HG03439 (cell line): Measurements from ENCODE around the gene ZDHHC17.
"Not testable (repeated sequence)": the region's sequence is repeated elsewhere in the genome, so short reads cannot be mapped to it uniquely, and the experiment has no call there.

Experiments
- ATAC-seq: cut with Tn5 transposase; IDR thresholded peaks from one replicate; pipeline ENCODE4 v1.9.1; 2021; ENCODE audit warnings: mild to moderate bottlenecking, moderate library complexity; ENCODE audit not compliant: unreplicated experiment

Gene ZDHHC17, protein sequence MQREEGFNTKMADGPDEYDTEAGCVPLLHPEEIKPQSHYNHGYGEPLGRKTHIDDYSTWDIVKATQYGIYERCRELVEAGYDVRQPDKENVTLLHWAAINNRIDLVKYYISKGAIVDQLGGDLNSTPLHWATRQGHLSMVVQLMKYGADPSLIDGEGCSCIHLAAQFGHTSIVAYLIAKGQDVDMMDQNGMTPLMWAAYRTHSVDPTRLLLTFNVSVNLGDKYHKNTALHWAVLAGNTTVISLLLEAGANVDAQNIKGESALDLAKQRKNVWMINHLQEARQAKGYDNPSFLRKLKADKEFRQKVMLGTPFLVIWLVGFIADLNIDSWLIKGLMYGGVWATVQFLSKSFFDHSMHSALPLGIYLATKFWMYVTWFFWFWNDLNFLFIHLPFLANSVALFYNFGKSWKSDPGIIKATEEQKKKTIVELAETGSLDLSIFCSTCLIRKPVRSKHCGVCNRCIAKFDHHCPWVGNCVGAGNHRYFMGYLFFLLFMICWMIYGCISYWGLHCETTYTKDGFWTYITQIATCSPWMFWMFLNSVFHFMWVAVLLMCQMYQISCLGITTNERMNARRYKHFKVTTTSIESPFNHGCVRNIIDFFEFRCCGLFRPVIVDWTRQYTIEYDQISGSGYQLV

DNA sequence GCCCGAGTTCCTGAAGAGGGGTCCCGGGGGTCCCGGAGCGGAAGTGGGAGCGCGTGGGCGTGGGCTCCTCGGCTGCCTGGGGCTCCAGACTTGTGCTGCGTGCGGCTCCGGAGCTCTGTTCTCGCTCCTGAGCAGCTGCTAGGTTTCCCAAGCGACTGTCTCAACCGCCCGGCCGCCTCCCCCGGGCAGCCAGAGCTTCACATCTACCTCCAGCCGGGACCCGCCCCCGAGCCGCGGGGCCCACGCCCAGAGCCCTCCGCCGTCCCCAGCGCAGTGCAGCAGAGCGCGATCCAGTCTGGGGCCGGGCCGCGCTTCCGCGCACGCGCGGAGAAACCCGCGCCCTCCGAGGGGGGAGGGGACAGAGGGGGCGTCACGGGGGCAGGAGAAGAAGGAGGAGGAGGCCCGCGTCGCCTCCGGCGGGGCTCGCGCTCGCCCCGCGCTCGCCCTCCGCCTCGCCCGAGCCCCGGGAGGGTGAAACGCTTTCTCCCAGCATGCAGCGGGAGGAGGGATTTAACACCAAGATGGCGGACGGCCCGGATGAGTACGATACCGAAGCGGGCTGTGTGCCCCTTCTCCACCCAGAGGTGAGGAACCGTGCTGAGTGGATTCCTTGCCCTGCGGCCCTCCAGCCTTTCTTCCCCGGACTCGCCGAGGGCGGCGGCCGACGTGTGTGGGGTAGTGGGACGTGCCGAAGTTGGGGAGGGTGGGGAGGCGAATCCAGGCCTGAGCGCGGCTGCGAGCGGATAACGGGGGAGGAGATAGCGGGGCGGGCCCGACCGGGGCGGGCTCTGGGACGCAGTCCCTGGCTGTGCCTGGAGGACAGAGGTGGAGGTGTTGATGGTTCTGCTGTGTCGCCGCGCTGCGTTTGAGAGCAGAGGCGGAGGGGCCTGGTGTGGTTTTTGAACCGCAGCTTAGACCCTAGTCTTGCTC lies at the start of gene ZDHHC17:
Gene ZDHHC17 (plus strand): TSS at position 370 of the 930 bp plus-strand sequence. CDS start 122 bp downstream, at position 492.
- ATAC-seq = peak; percentile 95

DNA sequence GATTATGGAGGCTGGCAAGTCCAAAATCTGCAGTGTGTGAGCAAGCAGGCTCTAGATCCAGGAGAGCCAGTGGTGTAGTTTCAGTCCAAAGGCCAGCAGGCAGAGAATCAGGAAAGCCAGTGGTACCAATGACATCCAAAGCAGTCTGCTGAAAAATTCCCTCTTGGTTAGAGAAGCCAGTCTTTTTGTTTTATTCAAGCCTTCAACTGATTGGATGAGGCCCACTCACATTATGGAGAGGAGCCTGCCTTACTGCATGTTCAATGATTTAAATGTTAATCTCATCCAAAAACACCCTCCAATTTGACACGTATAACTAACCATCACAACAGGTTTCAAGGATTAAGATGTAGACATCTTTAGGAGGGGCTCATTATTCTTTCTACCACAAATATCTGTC lies 49.5 kb upstream of the ZDHHC17 start:
- ATAC-seq = no peak

DNA sequence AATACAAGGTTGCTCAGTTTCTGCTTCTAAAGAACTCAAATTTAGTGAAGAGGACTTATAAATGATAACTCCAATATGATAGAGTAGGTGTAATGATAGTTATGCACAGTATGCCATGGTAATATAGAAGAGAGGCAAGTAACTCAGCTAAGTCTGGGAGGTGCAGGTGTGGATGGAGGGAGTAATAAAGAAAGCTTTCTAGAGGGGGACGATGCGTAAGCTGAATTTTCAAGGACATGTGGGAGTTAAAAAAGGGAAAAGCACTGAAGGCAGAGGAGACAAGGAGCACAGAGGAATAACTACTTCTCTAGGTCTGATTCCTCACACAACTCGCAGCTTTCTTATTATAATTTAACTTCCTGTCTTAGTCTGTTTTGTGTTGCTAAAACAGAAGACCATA lies 49.1 kb upstream of the ZDHHC17 start:
- no peak for ATAC-seq

DNA sequence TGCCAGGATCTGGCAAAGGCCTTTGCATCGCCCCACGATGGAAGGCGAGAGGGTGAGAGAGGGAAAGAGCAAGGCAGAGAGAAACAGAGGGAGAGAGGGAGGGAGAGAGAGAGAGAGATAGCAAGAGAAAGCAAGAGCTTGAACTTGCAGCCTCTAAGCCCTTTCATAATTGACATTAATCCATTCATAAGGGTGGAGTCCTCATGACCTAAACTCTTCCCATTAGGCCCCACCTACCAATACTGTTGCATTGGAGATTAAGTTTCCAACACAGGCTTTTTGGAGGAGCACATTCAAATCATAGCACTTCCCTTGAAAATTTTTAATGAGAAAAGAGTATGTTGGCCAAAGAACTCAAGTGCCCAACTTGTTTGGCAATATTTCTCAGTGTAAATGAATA lies 48.6 kb upstream of the ZDHHC17 start:
- no peak for ATAC-seq

DNA sequence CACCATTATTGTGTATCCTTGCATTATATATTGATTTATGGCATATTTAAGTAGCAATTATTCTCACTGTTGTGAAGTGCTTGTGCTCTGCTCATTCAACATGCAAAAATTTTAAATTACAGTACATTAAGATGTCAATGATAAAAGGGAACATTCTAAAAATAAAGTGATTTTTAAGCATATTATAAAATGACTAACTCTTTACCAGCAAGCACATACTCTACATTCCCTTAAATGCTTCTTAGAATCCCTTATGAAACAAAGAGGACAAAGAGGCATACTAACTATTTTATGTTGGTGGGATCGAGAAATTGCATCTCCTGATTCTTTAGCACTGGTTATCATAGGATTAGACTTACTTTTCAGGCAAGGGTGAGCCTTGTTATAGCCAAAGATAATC lies 46.6 kb upstream of the ZDHHC17 start:
- no peak for ATAC-seq

DNA sequence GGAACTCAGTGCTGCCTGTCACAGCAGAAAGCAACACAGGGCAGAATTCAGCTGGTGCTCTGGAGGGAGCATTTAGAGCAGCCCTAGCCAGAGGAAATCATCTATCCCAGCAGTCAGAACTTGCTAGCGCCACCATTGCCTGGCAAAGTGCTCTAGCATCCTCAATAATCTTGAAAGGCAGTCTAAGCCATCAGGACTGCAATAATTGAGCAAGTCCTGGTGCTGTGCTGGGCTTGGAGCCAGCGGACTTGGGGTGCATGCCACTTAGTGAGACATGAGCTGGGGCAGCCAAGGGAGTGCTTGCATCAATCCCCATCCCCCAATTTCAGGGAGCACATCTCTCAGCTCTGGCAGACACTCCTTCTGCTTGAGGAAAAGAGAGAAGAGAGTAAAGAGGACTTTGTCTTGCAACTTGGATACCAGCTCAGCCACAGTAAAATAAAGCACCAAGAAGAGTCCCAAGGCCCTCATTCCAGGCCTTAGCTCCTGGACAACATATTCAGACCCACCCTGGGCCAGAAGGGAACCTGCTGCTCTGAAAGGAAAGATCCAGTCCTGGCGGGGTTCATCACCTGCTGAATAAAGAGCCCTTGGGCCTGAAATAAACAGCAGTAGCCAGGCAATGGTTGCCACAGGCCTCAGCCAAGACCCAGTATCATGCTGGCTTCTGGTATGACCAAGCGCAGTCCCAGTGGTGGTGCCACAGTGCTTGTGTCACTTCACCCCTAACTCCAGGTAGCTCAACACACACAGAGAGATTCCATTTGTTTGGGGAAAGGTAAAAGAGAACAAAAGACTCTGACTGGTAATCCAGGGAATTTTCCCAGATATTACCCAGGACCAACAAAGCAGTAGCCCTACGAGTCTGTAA lies 44.5 kb upstream of the ZDHHC17 start:
- ATAC-seq = no peak

DNA sequence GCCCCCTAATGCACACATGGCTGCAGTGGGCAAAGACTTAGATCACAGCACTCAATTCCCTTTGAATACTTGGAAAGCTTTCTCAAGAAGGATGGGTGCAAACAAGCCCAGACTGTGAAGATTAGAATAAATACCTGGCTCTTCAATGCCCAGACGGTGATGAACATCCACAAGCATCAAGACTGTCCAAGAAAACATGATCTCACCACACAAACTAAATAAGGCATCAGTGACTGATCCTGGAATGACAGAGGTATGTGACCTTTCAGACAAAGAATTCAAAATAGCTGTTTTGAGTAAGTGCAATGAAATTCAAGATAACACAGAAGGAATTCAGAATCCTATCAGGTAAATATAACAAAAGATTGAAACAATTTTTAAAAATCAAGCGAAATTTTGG lies 43.8 kb upstream of the ZDHHC17 start:
- ATAC-seq = no peak

DNA sequence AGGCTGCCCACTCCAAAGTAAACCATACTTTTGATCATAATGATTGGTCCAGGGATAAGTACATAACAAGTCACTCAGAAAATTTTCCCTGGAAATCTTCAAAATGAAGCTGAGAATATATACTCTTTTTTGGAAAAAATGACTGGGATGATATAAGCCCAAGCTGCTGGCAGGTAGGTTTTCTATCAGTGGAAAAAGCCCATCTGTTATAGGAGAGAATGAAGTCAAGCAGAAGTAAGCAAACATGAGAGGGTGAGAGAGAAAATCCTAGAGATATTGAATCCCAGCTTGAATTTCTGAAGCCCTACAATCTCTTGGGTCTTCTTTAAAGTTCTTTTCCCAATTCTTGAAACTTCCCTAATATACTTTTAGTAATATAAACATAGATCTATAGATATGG lies 37.3 kb upstream of the ZDHHC17 start:
- no peak for ATAC-seq

DNA sequence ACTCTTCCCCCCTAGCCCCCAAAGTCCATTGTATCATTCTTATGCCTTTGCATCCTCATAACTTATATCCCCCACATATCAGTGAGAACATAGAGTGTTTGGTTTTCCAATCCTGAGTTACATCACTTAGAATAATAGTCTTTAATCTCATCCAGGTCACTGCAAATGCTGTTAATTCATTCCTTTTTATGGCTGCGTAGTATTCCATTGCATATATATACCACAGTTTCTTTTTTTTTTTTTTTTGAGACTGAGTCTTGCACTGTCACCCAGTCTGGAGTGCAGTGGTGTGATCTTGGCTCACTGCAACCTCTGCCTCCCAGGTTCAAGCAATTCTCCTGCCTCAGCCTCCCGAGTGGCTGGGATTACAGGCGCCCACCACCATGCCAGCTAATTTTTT lies 31.7 kb upstream of the ZDHHC17 start:
- ATAC-seq = not testable (repeated sequence)

DNA sequence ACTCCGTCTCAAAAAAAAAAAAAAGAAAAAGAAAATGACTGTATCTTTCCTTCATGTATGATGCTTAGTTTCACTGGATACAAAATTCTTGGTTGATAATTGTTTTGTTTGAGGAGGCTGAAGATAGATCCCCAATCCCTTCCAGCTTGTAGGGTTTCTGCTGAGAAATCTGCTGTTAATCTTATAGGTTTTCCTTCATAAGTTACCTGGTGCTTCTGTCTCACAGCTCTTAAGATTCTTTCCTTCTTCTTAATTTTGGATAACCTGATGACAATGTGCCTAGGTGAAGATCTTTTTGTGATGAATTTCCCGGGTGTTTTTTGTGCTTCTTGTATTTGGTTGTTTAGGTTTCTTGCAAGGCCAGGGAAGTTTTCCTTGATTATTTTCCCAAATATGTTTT lies 26.2 kb upstream of the ZDHHC17 start:
- ATAC-seq = not testable (repeated sequence)

DNA sequence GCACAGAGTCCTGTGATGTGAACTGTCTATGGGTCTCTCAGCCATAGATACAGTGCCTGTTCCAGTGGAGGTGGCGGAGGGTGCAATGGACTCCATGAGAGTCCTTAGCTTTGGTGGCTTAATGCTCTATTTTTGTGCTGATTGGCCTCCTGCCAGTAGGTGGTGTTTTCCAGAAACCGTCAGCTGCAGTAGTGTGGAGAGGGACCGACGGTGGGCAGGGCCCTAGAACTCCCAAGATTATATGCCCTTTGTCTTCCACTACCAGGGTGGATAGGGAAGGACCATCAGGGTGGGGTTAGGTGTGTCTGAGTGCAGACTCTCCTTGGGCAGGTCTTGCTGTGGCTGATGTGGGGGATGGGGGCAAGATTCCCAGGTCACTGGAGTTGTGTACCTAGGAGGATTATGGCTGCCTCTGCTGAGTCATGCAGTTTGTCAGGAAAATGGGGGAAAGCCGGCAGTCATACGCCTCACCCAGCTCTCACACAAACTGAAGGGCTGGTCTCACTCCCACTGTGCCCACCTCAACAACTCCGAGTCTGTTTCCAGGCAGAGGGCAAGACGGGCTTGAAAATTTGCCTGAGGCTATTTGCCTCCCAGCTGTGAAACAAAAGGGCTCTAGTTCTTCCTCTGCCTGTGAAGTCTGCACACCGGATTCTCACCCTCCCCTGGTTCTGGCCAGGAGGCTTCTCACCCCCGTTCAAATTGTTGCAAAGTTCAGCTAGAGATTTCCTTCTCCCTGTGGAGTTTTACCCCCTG lies 24.9 kb upstream of the ZDHHC17 start:
- ATAC-seq = no peak

DNA sequence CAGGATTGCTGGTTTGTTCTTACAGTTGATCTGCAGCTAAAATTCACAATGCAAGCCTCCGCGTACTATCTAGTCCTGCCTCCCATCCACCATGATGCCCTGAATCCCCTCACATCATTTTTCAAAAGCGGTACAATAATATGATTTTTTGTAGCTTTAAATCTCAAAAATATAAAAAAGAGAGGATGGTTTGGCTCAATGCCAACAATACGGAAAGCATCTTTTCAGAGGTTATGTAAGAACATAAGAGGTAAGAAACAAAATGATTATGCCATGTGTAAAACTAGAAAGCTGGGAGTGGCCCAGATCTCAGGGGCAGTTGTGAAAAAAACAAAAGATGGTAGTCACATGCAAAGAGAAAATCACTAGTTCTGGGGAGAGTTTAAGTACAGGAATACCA lies 24.0 kb upstream of the ZDHHC17 start:
- no peak for ATAC-seq

DNA sequence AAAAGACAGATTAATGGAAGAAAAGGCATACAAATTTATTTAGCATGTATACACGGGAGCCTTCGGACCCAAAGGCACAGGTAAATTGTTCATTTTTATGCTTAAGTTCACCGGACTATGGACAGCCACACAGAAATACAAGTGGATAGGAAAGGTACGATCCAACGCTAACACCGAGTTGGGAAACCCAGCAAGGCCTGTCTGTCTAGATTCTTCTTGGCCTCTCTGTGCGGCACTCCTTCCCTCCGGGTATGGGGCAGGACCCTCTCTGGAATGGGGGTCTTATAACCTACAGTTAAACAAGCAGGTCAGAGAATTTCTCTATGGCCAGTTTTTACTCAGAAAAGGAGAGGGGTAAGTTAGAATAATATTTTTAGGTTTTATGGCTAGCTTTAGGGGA lies 23.4 kb upstream of the ZDHHC17 start:
- no peak for ATAC-seq

DNA sequence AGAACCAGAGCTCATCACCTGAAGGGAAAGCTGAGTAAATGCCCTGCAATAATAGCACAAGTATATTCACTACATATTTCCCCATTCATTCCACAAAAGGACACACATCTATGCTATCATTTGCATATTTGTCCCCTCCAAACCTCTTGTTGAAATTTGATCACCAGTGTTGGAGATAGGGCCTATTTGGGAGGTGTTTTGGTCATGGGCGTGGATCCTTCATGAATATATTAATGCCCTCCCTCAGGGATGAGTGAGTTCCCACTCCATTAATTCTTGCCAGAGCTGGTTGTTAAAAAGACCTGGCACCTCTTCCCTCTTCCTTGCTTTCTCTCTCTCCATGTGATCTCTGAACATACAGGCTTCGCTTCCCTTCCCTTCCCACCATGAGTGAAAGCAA lies 18.6 kb upstream of the ZDHHC17 start:
- ATAC-seq = no peak

DNA sequence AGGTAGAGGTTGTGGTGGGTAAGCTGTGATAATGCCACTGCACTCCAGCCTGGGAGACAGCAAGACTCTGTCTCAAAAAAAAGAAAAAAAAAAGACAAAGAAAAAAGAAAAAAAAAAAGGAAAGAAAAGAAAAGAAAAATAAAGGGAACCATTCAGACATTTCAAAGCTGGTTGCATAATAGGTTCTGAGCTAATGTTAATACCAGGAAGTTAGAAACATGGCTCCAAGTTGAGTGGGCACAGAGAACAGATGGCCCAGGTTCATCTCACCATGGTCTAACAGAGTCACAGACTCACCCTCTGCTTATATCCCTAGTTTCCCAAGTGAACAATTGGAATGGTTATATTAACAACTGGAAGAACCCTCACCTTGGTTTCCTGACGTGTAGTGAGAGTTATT lies 17.4 kb upstream of the ZDHHC17 start:
- no peak for ATAC-seq

DNA sequence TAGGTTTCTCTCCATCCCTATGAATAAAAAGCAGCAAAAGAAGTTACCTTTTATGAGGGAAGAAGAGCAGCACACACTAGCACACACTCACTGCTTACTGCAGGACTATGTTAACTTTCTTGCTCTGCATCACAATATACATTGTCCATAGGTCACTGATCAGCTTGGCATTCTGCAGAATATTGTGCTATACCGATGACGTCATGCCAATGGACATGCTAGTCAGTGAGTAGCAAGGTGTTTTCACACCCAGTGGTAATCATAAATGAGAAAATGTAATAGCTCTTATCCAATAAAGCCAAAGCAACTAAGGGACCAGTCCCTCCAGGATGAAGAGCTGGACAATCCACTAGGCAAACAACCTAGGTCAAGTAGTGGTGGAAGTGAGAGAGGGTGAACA lies 16.7 kb upstream of the ZDHHC17 start:
- no peak for ATAC-seq

DNA sequence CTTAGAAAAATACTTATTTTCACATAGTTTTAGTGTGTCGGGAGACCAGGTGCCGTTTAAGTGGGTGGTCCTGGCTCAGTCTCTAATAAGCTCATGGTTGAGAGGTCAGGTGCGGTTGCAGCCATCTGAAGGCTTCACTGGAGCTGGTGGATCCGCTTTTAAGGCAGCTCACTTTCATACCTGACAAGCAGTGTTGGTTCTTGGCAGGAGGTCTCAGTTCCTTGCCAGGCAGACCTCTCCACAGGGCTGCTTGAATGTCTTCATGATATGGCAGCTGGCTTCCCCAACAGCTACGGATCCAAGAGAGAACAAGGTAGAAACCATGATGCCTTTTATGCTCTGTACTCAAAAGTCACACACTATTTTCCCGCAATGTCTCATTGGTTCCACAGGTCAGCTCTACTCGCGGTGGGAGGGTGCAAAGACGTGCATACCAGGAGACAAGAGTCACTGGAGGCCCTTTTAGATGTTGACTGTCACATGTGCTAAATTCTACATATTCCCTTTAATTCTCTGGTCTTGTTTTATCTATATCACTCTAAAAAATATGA lies 8.0 kb upstream of the ZDHHC17 start:
- ATAC-seq = no peak

DNA sequence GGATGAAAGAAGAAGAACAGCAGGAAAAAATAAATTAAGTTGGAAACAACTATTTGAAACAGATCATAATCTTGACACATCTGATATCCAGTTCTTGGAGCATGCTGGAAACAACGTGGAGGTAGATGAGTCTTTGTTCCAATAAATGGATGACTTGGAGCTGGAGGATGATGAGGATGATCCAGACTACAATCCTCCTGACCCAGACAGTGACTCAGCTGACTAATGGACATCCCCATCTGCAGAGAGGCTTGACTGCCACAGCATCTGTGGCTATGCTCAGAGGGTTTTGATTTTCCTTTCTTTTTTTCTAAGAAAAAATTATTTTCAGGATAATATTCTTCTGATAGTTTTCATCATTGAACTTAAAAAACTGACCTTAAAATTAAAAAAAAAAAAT lies 6.2 kb upstream of the ZDHHC17 start:
- no peak for ATAC-seq

DNA sequence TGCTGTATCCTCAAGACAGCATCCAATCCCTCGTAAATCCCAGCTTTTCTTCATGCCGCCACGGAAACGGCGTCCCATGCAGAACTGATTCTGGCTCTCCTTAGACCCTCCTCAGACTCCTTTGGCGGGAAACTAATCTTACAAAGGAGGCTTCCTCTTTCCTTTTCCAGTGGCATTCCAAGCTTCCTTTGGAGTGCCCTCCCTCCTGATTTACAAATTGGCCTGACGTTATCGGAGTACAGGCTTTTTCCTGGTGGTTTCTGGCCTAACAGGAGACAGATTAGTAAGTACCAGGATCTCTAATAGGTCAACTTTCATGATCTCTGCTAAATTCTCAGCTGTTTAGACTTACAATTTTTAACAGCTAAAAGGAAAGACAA lies 1.3 kb upstream of the ZDHHC17 start:
- no peak for ATAC-seq

DNA sequence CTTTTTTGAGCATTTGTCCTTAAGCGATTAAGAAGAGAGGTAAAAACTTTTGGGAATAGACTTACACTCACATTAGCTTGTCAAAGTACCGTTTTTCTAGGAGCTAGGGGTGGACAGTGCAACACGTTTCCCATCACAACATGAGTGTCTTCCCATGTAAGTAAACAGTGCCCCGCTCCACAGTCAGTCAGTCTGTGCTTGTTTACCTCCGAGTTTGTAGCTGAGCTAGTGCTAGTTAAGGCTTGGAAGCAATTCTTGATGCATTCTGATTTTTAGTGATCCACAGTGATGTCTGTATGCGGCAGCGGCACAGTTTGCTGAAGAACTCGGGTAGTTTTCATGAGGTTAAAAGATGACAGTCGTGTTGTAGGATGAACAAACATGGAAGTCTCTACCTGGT lies 941 bp downstream of the ZDHHC17 start:
- ATAC-seq = no peak
